H1 (cell line): Measurements from ENCODE around the gene GINS2.

Source experiments
- EP300 ChIP-seq, 2 experiments: IDR thresholded peaks; 1 replicate in 1 of 2; 2 replicates in 1 of 2; pipeline ENCODE4 v1.6.1; 2011 to 2012; ENCODE audit warnings: low read depth in 2 of 2, low read length in 2 of 2, mild to moderate bottlenecking in 2 of 2, borderline replicate concordance in 1 of 2, inconsistent platforms in 1 of 2, moderate library complexity in 1 of 2
- EZH2 ChIP-seq: fragments of 200-600 bp; sonication (generic); IDR thresholded peaks from 2 replicates; pipeline ENCODE4 v1.7.1; 2012; ENCODE audit warnings: low read depth, mild to moderate bottlenecking, moderate library complexity, low read length, inconsistent platforms; ENCODE audit not compliant: severe bottlenecking
- POLR2A ChIP-seq, 2 experiments: IDR thresholded peaks; 1 replicate in 1 of 2; 2 replicates in 1 of 2; pipeline ENCODE4 v1.6.1; 2011; ENCODE audit warnings: low read depth in 2 of 2, low read length in 2 of 2, mild to moderate bottlenecking in 2 of 2; ENCODE audit errors: control extremely low read depth in 1 of 2
- TBP ChIP-seq: IDR thresholded peaks from 2 replicates; pipeline ENCODE4 v1.6.1; 2011; ENCODE audit warnings: low read depth, low read length, improper control_type of control experiment
- TCF12 ChIP-seq: IDR thresholded peaks from 2 replicates; pipeline ENCODE4 v1.6.1; 2011; ENCODE audit warnings: low read depth, mild to moderate bottlenecking, low read length
- YY1 ChIP-seq: IDR thresholded peaks from 2 replicates; pipeline ENCODE4 v1.6.1; 2011; ENCODE audit warnings: low read depth, mild to moderate bottlenecking, low read length
- TF ChIP-seq, protein P1 (sequence below), 3 experiments: IDR thresholded peaks; 1 replicate in 2 of 3; 2 replicates in 1 of 3; pipeline versions ENCODE4 v1.5.1 to v1.6.1; 2011; ENCODE audit warnings: low read length in 3 of 3, mild to moderate bottlenecking in 3 of 3, inconsistent platforms in 2 of 3, low read depth in 1 of 3, moderate library complexity in 1 of 3; ENCODE audit not compliant: insufficient read depth in 1 of 3; ENCODE audit errors: control extremely low read depth in 1 of 3
- TF ChIP-seq, protein P2 (sequence below): IDR thresholded peaks from 2 replicates; pipeline ENCODE4 v1.6.1; 2012; ENCODE audit warnings: inconsistent platforms

DNA sequence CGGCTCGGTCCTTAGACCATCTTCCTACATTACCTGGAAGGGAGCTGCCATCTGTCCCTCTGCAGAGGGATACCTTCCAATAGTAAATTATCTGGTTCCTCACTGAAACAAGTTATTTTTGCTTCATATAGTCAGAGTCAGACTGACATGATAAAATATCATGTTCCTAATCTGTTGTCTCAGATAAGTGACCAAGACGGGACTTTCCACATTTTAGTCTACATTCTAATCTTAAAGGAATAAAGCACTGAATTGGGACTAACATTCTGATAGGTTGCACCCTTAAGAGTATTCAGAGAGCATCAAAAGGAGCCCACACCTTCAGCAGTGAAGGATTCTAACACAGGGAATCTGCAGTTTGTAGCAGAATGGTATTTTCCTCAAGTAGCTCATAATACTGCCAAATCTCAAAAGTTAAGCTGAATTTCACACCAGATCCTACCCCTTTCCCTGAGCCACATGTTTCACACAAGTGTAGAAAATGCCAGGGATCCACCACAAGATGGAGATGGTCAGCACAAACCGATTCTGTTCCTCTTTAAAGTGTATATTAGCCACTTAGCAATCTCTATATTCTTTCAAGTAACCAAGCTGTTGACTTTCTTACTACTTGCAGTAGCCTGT is 13.4 kb downstream of the GINS2 start:
- TF ChIP-seq, protein P1, sequence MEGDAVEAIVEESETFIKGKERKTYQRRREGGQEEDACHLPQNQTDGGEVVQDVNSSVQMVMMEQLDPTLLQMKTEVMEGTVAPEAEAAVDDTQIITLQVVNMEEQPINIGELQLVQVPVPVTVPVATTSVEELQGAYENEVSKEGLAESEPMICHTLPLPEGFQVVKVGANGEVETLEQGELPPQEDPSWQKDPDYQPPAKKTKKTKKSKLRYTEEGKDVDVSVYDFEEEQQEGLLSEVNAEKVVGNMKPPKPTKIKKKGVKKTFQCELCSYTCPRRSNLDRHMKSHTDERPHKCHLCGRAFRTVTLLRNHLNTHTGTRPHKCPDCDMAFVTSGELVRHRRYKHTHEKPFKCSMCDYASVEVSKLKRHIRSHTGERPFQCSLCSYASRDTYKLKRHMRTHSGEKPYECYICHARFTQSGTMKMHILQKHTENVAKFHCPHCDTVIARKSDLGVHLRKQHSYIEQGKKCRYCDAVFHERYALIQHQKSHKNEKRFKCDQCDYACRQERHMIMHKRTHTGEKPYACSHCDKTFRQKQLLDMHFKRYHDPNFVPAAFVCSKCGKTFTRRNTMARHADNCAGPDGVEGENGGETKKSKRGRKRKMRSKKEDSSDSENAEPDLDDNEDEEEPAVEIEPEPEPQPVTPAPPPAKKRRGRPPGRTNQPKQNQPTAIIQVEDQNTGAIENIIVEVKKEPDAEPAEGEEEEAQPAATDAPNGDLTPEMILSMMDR (IDR thresholded peaks at IDR 0.05; ENCODE audit: control extremely low read depth in 1 of 3, insufficient read depth in 1 of 3, low read depth in 1 of 3, low read length in 3 of 3): peak in 2 of 3 experiments; percentile 47 to 68; a peak in 2 of 4 replicates
- peak in 1 of 2 experiments; percentile 46; a peak in 2 of 3 replicates for TF ChIP-seq POLR2A (IDR thresholded peaks at IDR 0.05; ENCODE audit: control extremely low read depth in 1 of 2, low read depth in 2 of 2, low read length in 2 of 2)
- TF ChIP-seq EP300 (IDR thresholded peaks at IDR 0.05; ENCODE audit: borderline replicate concordance in 1 of 2, low read depth in 2 of 2, low read length in 2 of 2): no peak
- no peak for TF ChIP-seq YY1
- TF ChIP-seq, protein P2, sequence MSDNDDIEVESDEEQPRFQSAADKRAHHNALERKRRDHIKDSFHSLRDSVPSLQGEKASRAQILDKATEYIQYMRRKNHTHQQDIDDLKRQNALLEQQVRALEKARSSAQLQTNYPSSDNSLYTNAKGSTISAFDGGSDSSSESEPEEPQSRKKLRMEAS: 0 out of 2 replicates have a peak, but pooled peaks have one; percentile 40
- no peak for TF ChIP-seq TBP
- TF ChIP-seq EZH2: no peak
- no peak for TF ChIP-seq TCF12
